Muscle of back (tissue), 11 donors: ENCODE measurements around the gene PPP2R5A. TPM values are rescaled to one million over a fixed set of nuclear protein-coding genes. Genes with fewer than 3 reads are reported as not detected.
"Not testable (repeated sequence)": the region's sequence is repeated elsewhere in the genome, so short reads cannot be mapped to it uniquely, and the experiment has no call there.

Experiments
- DNase-seq, 3 donors: peaks; one replicate each; pipeline versions ENCODE4 v3.0.0 to v3.0.0-alpha.2; 2013
- polyA plus RNA-seq, 10 donors: library from polyadenylated mRNA; unstranded; fragments of 120-200 nt; gene quantifications; one replicate each; pipeline ENCODE4 v1.2.1, GENCODE V29; 2013; ENCODE audit not compliant: insufficient read length in 10 of 10

PPP2R5A gene
- polyA plus RNA-seq, 10 donors, result 21.2 to 33.1 (median 29.3) TPM

DNA sequence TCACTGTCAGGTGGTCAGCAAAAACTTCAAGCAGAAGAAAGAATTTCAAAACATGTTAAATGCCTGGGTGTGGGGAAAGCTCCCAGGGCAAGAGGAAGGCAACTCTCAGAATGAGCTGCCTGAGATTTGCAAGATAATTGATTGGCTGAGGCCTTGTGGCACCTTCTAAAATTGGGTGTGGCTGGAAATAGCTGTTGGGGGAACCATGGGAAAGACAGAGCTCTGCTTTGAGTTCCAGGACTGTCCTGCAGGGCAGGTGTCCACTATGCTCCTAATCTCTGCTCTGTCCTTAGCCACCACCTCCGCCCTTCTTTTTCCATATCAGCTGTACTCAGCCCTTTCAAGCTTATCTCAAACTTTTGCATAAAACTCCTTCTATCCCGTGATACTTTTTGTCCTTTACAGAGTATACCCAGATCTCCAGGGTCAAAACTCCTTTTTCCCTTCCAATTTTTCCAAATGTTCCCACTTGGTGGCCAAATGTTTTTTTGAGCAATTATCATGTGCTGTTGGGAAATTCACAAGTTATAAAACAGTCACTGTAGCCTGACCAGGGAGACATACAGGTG is 23.8 kb upstream of the PPP2R5A start:
- DNase-seq, result no peak

DNA sequence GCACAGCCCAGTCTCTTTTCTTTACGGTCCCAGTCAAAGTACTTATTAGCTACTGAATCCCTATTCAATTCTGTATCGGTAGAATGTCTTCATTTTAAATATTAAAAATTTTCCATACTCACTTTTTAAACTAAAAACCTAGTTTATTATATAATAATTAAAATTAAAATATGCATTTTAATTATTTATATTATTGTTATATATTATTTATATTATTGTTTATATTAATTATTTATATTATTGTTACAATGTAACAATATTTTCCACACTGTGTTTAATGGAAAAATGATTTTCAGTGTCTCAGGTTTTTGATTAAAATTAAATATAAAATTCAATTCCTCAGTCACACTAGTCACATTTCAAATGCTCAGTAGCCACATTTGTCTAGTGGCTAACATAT is 18.2 kb upstream of the PPP2R5A start:
- DNase-seq, result no peak

DNA sequence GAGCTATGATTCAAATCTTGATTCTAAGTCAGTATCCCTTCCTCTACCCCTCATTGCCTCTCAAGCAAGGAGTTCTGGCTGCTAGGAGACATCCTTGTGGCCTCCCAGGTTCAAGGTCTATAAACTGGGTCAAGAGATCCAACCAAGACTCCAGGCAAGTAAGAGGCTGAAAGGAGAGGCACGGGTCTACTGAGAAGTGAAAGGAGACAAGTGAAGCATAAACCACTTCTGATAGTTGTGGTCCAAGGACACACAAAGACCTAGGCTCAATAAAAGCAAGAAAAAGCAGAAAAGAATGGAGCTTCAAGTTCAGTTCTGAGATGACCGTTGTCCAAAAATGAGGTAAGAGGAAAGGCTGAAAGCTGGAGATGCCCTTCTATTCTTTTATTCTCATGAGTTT is 17.8 kb upstream of the PPP2R5A start:
- DNase-seq, result no peak

DNA sequence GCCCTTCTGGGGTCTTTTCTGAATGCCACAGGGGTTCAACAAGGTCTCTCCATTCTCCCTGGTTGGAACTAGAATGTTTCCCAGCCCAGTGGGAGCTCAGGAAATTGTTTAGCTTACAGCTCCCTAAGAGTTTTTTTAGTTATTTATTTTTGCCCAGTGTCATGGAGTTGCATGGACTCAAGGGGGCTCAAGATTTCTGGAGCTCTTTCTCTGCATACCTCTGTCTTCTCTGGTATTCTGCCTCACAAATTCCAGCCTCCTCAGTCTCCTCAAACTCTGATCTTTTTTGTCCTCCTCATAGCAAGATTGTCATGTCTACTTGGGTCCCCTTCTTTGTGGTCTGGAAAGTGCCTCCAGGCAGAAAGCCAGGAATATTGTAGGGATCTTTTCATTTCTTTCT is 15.9 kb upstream of the PPP2R5A start:
- DNase-seq, result no peak

DNA sequence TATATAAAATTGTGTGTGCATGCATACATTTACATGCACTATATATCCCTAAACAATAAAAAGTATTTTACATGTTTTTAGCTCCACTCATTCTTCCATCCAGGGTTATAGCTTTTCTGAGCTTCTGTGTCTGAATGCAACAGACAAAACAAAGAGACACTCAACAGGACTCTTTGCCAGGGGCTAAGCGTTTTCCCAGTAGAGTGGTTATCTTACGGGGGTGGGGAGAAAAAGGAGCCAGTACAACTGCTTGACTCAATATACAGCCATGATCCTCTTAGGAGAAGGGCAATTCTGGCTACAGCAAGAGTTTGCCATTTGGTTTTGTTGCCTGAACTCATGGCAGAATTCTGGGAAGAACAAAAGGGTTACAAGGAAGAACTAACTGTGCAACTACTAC is 14.6 kb upstream of the PPP2R5A start:
- no peak for DNase-seq

DNA sequence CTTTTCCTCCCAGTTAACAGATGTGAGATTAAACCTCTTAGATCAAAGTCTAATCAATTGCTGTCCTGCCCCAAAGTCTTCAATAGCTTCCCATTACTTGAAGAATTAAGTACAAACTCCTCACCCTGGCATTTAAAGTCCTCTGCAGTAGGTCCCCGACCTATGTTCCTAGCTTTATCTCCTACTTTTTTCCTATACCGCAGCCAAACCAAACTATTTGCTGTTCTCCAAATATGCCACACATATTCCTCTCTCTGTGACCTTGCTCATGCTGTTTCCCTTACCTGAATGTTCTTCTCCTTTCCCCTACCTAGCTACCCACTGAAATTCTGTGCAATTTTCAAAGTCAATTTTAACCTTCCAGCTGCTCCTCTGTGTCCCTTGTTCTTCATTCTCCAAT is 14.0 kb upstream of the PPP2R5A start:
- DNase-seq, result no peak

DNA sequence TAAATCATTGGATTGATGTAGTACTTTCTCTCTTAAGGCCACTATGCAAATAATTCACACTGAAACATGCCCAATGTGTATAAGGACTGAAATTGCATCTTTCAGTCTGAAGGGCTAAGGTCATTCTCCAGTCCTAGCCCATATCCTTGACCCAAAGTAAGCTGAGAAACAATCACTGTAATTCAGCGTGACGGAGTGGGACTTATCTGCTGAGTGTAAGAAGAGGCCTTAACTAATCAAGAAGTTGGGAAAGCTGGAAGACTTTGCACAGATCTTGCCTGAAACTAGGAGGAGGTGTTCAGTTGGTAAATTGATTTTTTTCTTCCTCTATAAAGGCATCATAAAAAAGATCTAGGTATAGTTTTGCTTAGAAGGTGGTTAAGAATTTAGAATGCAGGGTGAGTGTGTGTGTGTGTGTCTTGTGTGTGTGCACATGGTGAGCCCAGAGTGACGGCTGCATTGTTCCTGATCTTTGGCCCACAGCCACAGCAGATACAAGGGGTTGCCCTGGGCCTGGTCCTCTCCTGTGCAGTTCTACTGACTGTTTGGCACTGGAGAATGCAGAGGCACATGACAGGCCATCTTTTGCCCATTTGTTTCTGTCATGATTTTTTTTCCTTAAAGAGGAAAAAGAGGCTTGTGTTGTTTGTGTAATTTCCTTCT is 13.3 kb upstream of the PPP2R5A start:
- no peak for DNase-seq

DNA sequence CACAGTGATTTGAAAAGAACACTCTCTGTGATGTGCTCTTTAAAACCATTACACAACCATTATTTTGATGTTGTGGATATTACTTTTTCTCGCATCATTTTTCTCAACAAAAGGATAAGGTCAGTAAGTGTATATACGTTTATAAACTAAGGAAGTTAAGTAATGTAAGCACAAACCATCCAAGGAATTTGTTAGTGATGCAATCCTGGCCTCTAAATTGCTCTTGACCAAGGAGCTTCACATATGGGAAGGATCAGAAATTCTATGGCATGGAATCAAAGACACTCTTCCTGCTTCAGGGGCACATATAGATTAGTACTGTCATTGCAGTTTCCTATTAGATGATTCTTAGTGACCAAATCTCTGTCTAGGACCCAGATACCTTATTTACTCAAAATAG is 3.6 kb upstream of the PPP2R5A start:
- no peak for DNase-seq

DNA sequence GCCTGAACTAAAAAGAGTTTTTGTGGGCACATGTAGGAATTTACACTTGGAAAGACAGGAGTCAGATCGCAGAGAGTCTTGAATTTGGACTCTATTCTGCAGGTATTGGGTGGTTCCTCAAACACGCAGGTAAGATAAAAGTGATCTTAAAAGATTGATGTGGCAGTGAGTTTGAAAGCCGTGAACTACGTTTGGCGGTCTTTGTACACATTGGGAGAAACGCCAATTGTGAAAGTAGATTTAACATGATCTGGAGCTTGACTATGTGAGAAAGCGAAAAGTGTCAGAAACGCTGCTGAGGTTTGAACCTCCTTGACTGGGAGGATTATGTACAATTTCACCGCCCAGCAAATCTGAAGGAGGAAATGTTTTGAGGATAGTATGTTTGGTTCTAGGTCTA is 1.5 kb upstream of the PPP2R5A start:
- no peak for DNase-seq

DNA sequence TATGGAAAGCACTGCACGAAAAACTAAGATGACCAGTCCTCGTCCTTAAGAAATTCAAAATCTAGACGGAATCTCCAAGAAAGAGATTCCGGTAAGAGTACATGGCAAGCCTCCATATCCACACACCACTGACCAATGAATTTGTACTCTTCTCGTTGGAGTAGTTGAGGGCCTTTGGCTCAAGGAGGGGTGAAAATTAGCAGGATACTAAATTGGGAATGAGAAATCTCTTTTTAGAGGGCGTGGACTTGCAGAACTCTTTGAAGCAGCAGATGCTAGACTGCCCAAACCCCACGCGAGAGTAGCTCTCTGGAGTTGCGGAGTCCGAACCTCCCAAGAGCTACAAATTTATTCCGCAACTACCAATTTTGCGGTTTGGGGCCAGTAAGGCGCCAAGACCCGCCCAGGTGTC is 872 bp upstream of the PPP2R5A start:
- peak in 1 of 3 donors; percentile 14 for DNase-seq

DNA sequence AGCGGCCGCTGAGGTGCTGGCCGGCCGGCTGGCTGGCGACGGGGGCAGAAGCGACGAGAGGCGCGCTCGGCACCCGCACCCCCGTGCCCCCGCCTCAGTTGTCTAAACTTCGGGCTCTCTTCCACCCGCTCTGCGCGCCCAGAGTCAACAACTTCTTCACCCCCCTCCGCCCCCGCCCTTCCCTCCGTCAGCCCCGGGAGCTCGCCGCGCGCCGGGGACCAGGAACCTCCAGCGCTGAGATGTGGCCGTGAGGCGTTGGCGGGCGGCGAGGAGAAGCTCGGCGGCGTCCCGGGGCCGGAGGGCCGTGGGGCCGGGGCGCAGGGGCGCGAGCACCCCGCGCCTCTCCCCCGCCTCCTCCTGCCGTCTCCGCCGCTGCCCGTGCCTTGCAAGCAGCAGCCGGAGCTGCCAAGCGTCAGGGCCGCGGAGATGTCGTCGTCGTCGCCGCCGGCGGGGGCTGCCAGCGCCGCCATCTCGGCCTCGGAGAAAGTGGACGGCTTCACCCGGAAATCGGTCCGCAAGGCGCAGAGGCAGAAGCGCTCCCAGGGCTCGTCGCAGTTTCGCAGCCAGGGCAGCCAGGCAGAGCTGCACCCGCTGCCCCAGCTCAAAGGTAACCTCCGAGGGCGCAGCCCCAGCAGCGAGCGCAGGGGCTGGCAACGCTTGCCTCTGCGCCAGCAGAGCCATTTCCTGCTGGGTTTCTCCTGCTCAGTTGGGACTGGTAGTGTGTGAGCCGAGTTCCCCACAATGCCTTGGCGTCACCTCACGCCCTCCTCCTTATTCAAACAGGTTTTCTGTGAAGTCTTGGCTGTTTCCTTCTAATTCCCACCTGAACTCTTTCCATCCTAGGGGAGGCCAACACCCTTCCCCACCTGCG is 710 bp downstream of the PPP2R5A start:
- peak in 2 of 3 donors; percentile 65 to 91 for DNase-seq

DNA sequence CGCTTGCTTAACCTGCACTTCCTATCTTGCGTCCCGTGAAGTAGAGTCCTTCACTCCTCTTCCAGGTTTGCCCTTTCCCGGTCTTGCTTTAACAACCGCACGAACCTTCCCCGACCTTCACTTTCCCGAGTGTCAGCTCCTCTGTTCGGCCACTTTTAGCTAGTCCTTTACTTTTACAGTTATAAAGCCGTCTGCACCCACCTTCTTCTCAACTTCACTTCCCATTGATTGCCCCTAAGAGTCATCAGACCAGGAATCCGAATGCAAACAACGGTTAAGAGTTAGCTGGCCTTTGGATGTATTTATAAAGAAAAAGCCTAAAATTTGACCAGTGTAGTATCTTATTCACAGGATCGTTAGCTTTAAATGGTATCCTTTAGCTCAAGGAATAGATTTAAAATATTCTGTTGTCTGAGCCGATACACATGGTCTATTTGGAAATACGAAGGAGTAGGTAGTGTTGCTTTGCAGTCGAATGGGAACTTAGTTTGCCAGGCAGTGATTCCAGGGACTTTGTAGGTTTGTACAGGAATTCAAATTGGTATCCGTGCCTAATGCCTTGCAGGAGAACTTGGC is 1.4 kb downstream of the PPP2R5A start:
- DNase-seq, result no peak

DNA sequence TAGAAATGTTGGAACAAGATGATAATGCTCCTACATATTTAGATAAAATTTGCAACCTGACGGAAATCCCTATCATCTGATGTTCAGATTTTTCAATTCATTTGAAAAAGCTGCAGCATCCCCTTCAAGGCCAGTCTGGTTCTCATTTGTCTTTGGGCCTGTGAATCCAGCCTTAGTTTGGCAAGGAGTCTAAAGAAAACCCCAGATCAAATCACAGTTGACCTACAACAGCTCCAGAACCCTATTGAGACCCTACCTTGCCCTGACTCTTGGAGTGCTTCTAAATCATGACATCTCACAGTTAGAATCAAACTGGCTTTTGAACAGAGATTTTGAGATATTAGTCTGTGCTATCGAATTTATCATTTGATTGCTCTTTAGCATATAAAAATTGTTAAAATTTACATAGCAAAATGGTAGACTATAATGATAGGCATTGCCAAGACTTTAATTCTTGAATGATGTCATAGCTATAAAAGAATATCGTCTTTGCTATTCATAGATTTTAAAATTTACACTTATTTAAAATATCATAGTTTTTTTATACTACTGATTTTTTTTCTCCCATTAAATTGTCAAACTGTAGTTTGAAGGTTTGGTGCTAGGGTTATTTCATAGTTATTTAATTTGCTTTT is 2.2 kb downstream of the PPP2R5A start:
- DNase-seq, result no peak

DNA sequence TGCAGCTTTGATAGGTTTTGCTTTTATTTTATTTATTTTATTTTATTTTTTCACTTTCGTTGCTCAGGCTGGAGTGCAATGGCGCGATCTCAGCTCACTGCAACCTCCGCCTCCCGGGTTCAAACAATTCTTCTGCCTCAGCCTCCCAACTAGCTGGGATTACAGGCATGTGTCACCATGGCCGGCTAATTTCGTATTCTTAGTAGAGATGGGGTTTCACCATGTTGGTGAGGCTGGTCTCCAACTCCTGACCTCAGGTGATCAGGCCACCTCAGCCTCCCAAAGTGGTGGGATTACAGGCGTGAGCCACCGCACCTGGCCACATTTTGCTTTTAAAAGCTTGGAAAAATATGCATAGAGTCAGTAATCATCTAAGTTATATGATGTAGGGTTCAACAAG is 2.8 kb downstream of the PPP2R5A start:
- DNase-seq, result not testable (repeated sequence)

DNA sequence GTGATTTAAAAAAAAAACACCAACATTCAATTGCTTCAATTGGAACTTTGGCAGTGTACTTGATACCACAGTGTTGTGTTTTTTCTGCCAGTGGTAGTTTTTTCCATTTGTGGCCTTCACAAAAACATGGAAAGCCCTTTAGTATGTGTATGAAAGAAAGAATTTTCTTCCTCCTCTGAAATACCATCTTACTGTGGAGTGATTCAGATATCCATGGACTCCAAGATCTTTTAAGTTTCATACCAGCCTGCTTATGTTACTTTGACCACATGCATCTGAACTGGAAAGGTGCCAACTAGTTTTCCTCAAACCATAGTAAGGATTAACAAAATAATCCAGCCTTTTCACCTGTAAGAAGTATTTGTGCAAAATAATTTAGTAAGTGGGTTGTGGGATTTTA is 3.4 kb downstream of the PPP2R5A start:
- no peak for DNase-seq

DNA sequence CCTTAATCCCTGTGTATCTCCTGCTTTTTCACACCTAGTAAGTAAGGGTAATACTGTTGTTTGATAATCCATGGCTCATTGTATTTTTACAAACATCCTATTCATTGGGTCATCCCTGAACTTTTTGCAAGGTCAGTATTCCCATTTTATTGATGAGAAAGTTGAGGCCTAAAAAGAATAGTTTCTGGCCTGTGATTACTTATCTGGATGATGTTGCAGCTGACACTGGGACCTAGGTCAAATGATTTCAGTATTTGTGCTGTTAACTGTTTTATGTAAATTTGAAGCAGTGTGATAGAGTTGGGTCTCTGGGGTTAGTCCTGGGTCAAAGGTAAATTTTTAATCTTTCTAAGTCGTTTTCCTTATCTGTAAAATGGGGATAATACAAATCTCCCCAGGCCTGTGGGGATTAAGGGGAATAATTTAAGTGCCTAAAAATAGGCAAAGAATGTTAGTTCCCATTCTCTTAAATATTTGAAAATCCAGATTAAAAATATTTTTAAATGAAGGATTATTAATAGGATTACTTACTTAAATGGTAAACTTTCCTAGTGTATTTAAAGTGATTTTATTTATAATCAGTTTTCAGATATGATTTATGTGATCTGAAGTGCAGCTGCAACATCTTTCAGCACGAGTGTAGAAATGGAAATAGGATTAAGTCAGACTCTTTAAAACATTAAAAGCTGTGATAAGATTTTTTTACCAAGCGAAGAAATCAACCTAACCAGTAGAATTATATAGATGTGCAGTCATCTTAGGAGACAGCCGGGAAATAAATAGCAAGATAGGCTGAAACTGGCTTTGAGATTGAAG is 4.3 kb downstream of the PPP2R5A start:
- no peak for DNase-seq

DNA sequence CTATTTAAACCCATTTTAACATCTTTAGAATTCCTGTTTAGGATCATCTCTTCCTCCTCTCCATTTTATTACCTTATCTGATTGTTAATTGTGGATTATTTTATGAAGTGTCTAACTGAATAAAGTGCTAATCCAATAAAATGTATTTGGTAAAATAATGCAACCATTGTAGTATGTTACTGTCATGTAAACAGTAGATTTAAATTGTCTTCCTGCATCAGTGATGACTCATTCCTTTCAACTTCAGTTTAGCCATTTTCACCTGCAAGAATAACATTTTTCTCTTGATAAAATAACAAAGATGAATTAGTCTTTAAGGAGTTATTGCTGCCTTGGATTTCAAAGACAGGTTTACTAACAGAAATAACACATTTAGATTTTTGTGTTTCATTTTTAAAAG is 5.4 kb downstream of the PPP2R5A start:
- no peak for DNase-seq

DNA sequence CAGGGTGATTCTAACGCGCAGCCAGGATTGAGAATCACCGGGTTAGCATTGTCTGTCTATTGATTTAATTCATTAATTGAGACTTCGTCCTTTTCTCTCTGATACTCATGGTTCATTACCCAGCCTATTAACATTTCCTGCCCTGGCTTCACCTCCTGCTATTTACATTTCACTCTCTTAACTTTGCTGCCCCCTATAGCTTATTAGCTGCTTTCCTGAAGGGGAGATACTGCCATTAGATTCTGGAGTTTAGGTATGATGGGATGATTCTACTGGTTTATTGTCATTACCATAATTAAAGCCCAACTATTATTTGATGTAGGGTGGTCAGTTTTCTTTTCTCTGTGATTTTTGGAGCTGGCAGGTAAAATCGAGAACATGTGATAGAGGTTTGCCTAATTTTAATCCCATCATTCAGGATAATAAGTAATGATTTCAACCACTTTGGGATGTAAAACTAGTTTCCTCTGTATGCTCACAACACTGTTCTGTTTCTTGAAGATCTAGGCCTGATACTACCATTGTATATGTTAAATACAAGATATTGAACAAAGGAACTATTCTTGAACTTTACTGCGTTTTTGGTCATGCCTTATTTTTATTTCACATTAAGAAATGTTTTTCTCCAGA is 6.4 kb downstream of the PPP2R5A start:
- DNase-seq, result peak in 2 of 3 donors; percentile 40 to 60

DNA sequence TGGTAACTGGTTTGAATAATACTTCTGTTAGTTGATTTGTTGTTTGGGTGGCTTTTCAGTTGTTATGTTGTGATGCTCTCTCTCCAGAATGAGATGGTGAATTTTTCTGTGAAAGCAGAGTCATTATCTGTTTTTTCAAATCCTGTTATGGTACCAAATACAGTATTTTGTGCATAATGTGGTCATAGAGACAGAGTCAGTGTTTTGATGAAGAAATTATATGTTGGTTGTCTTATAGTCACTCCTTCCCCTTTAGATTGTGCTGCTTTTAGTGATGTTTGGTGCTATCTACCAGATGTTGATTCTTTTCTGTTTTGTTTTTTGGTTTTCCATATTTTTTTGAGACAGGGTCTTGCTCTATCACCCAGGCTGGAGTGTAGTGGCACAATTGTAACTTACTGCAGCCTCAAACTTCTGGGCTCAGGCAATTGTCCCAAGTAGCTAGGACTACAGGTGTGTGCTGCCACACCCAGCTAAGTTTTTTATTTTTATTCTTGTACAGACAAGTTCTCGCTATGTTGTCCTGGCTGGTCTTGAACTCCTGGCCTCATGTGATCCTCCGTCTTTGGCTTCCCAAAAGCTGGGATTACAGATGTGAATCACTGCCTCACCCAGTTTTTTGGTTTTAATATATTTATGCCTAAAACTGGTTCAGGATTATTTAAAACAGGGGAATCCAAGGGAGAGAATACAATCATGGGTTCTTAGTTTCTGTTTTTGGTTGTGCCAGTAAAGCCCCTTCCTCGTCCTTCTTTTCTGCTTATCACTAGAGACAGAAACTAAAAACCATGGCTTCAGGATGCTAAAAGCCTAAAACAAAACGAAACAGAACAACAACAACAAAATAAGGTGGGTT is 7.3 kb downstream of the PPP2R5A start:
- no peak for DNase-seq

DNA sequence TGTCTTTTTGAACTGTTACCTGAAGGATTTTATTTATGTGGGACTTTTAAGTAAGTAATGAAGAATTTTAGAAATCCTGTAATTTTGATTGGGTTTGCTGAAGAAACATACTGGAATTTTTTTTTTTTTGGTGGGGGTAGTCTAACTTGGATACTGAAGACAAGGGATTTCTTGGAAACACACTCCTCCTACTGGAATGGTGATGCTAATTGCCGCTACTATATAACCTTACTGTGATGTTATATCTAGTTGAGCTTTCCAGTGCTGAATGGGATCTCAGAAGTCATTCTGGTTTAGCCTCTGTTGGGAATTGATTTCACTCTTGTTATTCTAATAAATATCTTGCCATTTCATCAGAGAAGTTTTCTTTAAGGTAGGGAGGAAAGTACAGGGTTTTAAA is 8.4 kb downstream of the PPP2R5A start:
- no peak for DNase-seq
